Thyroid gland (tissue), 4 donors: ENCODE results near the gene GAS6.

Experiments used
- CTCF ChIP-seq, 6 experiments: fragments of 200-600 bp in 3 of 6; fragments of 450-650 bp in 3 of 6; sonication (generic) in 3 of 6; IDR thresholded peaks; one replicate each; pipeline ENCODE4 v1.5.1; 2016 to 2019; ENCODE audit warnings: antibody characterized with exemption in 6 of 6, mild to moderate bottlenecking in 2 of 6, inconsistent platforms in 1 of 6, moderate library complexity in 1 of 6
- POLR2A ChIP-seq, 2 donors: fragments of 450-650 bp; IDR thresholded peaks; one replicate each; pipeline ENCODE4 v1.6.1; 2017; ENCODE audit warnings: antibody characterized with exemption in 2 of 2, mild to moderate bottlenecking in 2 of 2, moderate library complexity in 1 of 2

GRCh38 chr13:113810640-113811039, 53.2 kb downstream of the GAS6 start:
- TF ChIP-seq CTCF (IDR thresholded peaks at IDR 0.05) (no peak), POLR2A (IDR thresholded peaks at IDR 0.05) (no peak)
